GM18870 (cell line): ENCODE data around the gene TPCN2.

Experiments used
- ATAC-seq: cut with Tn5 transposase; IDR thresholded peaks from one replicate; pipeline ENCODE4 v1.9.1; 2021; ENCODE audit warnings: moderate library complexity; ENCODE audit not compliant: unreplicated experiment

TPCN2 gene

GRCh38 chr11:69159150-69159852 lies 110.6 kb downstream of the TPCN2 start:
- no peak for ATAC-seq

- no peak for ATAC-seq
Observed at GRCh38 chr11:69160296-69161116, 111.8 kb downstream of the TPCN2 start.

GRCh38 chr11:69161117-69161407 lies 112.3 kb downstream of the TPCN2 start:
- no peak for ATAC-seq

- no peak for ATAC-seq
Observed at GRCh38 chr11:69162505-69162904, 113.8 kb downstream of the TPCN2 start.

- no peak for ATAC-seq
Observed at GRCh38 chr11:69163842-69164241, 115.1 kb downstream of the TPCN2 start.

- no peak for ATAC-seq
Observed at GRCh38 chr11:69164824-69165223, 116.1 kb downstream of the TPCN2 start.

GRCh38 chr11:69165775-69166174 lies 117.0 kb downstream of the TPCN2 start:
- no peak for ATAC-seq

GRCh38 chr11:69166218-69167115 lies 117.7 kb downstream of the TPCN2 start:
- ATAC-seq, result peak; percentile 86

- peak; percentile 19 for ATAC-seq
Observed at GRCh38 chr11:69167130-69167915, 118.6 kb downstream of the TPCN2 start.

GRCh38 chr11:69167916-69168691 lies 119.4 kb downstream of the TPCN2 start:
- no peak for ATAC-seq

- ATAC-seq, result no peak
Observed at GRCh38 chr11:69169479-69169878, 120.7 kb downstream of the TPCN2 start.

- ATAC-seq, result no peak
Observed at GRCh38 chr11:69170704-69171103, 122.0 kb downstream of the TPCN2 start.

- ATAC-seq, result no peak
Observed at GRCh38 chr11:69171476-69172240, 122.9 kb downstream of the TPCN2 start.

GRCh38 chr11:69172674-69173073 lies 123.9 kb downstream of the TPCN2 start:
- no peak for ATAC-seq

- ATAC-seq, result no peak
Observed at GRCh38 chr11:69173331-69173730, 124.6 kb downstream of the TPCN2 start.

- no peak for ATAC-seq
Observed at GRCh38 chr11:69173925-69174581, 125.3 kb downstream of the TPCN2 start.

GRCh38 chr11:69174841-69175240 lies 126.1 kb downstream of the TPCN2 start:
- ATAC-seq, result no peak

- no peak for ATAC-seq
Observed at GRCh38 chr11:69178819-69179482, 130.2 kb downstream of the TPCN2 start.
